Gastroesophageal sphincter (tissue), 4 donors: ENCODE data around the gene HSPA1B. TPM values are rescaled to one million over a fixed set of nuclear protein-coding genes. Genes with fewer than 3 reads are reported as not detected.
"Not testable (repeated sequence)": the region's sequence is repeated elsewhere in the genome, so short reads cannot be mapped to it uniquely, and the experiment has no call there.

ENCODE experiments used
- ATAC-seq: fragments of 150-250 bp; one replicate; pipeline ENCODE4 v1.9.1; 2016; ENCODE audit warnings: mild to moderate bottlenecking, moderate library complexity
- H3K27ac ChIP-seq, 4 donors: fragments of 200-600 bp; sonication (generic) in 3 of 4; 1 replicate in 3 of 4; 2 replicates in 1 of 4; pipeline ENCODE4 v1.5.1; 2016 to 2019
- H3K27me3 ChIP-seq: fragments of 200-600 bp; sonication (generic); one replicate; pipeline ENCODE4 v1.5.1; 2019
- H3K36me3 ChIP-seq, 2 donors: fragments of 200-600 bp; sonication (generic); one replicate each; pipeline ENCODE4 v1.5.1; 2019; ENCODE audit warnings: control low read depth in 1 of 2
- H3K4me1 ChIP-seq, 3 donors: fragments of 200-600 bp; sonication (generic); 1 replicate in 2 of 3; 2 replicates in 1 of 3; pipeline ENCODE4 v1.5.1; 2016 to 2019; ENCODE audit warnings: control low read depth in 2 of 3
- H3K4me3 ChIP-seq, 2 donors: fragments of 200-600 bp; sonication (generic); one replicate each; pipeline ENCODE4 v1.5.1; 2019; ENCODE audit warnings: mild to moderate bottlenecking in 1 of 2, moderate library complexity in 1 of 2
- H3K9me3 ChIP-seq, 3 donors: fragments of 200-600 bp; sonication (generic); one replicate each; pipeline ENCODE4 v1.5.1; 2017 to 2019; ENCODE audit warnings: control low read depth in 2 of 3
- CTCF ChIP-seq, 4 experiments: fragments of 200-600 bp in 2 of 4; fragments of 450-650 bp in 2 of 4; sonication (generic) in 1 of 4; IDR thresholded peaks; one replicate each; pipeline ENCODE4 v1.5.1; 2017 to 2019; ENCODE audit warnings: antibody characterized with exemption in 4 of 4, mild to moderate bottlenecking in 2 of 4, moderate library complexity in 2 of 4
- EP300 ChIP-seq: sonication (generic); formaldehyde crosslinking; IDR thresholded peaks from one replicate; pipeline ENCODE4 v1.6.1; 2017; ENCODE audit warnings: antibody characterized with exemption, mild to moderate bottlenecking
- POLR2A ChIP-seq, 2 donors: fragments of 450-650 bp; IDR thresholded peaks; one replicate each; pipeline ENCODE4 v1.6.1; 2017; ENCODE audit warnings: antibody characterized with exemption in 2 of 2, mild to moderate bottlenecking in 2 of 2, moderate library complexity in 1 of 2
- POLR2AphosphoS5 ChIP-seq: sonication (generic); formaldehyde crosslinking; IDR thresholded peaks from one replicate; pipeline ENCODE4 v1.6.1; 2017; ENCODE audit warnings: antibody characterized with exemption
- WGBS, 2 donors: methylation state at CpG; one replicate each; pipeline ENCODE4 v1.1.5; 2018; ENCODE audit warnings: low coverage in 1 of 2; 5-methylcytosine and 5-hydroxymethylcytosine counted together
- total RNA-seq, 4 donors: library from RNA; depleted of rRNA; stranded (reverse); fragments of >200 nt; gene quantifications; one replicate each; pipeline ENCODE4 v1.1.0, GENCODE V29; 2016

HSPA1B gene
- total RNA-seq, 4 donors from 2014 or later, result 198 to 260 (median 219) TPM

GRCh38 chr6:31797588-31797987, 29.9 kb upstream of the HSPA1B start:
- TF ChIP-seq CTCF (IDR thresholded peaks at IDR 0.05), result no peak
- TF ChIP-seq EP300, result no peak
- no peak for TF ChIP-seq POLR2A (IDR thresholded peaks at IDR 0.05)
- TF ChIP-seq POLR2AphosphoS5, result no peak
- H3K36me3 ChIP-seq, result peaks cover 0 to 30% of the 10 kb centered on the region in 2 donors
- peak overlapping the region in 2 of 4 donors; percentile 2 to 97 for H3K27ac ChIP-seq
- no peak for ATAC-seq
- H3K27me3 ChIP-seq, result no peaks in the 10 kb centered on the region
- no peaks in the 10 kb centered on the region for H3K9me3 ChIP-seq
- 46 to 63% methylated on average over 4 to 5 of the region's 5 CpGs for WGBS, 2 donors
- H3K4me3 ChIP-seq, result no peak overlapping the region
- H3K4me1 ChIP-seq, result peaks cover 0 to 22% (median 12%) of the 10 kb centered on the region in 3 donors

GRCh38 chr6:31799781-31800180, 27.8 kb upstream of the HSPA1B start:
- Histone ChIP-seq H3K4me3 (no peak overlapping the region), H3K9me3 (no peaks in the 10 kb centered on the region), H3K4me1 (peaks cover 0 to 12% (median 6%) of the 10 kb centered on the region in 3 donors), H3K27me3 (no peaks in the 10 kb centered on the region), H3K36me3 (peaks cover 0 to 36% of the 10 kb centered on the region in 2 donors), H3K27ac (no peak overlapping the region)
- 59 to 76% methylated on average over 5 to 12 of the region's 12 CpGs for WGBS, 2 donors
- TF ChIP-seq CTCF (IDR thresholded peaks at IDR 0.05) (no peak), POLR2AphosphoS5 (no peak), EP300 (no peak), POLR2A (IDR thresholded peaks at IDR 0.05) (no peak)
- ATAC-seq, result no peak

- 86% methylated on average over 6 of the region's 8 CpGs; no CpG with 5 or more reads in 1 of the 2 donors for WGBS, 2 donors
- not testable (repeated sequence) for H3K27me3 ChIP-seq, ATAC-seq
Observed at GRCh38 chr6:31801031-31801927, 26.3 kb upstream of the HSPA1B start.

GRCh38 chr6:31805939-31806469, 21.5 kb upstream of the HSPA1B start:
- no peak for TF ChIP-seq POLR2A (IDR thresholded peaks at IDR 0.05)
- TF ChIP-seq POLR2AphosphoS5, result no peak
- Histone ChIP-seq H3K4me1 (peaks cover 3 to 26% (median 5%) of the 10 kb centered on the region in 3 donors), H3K9me3 (no peaks in the 10 kb centered on the region), H3K27me3 (no peaks in the 10 kb centered on the region), H3K27ac (peak overlapping the region; percentile 90 to 96 (median 92)), H3K36me3 (peaks cover 0 to 24% of the 10 kb centered on the region in 2 donors), H3K4me3 (peak overlapping the region; percentile 59 to 63)
- peak; percentile 2 for ATAC-seq
- 3 to 12% methylated on average over 5 to 7 of the region's 7 CpGs for WGBS, 2 donors

More at GRCh38 chr6:31801031-31801927, 26.3 kb upstream of the HSPA1B start:
- Histone ChIP-seq H3K36me3 (peaks cover 0 to 36% of the 10 kb centered on the region in 2 donors), H3K4me1 (peaks cover 3 to 18% (median 7%) of the 10 kb centered on the region in 3 donors)
- H3K4me3 ChIP-seq, H3K27ac ChIP-seq, H3K9me3 ChIP-seq: not testable (repeated sequence)

- peak; percentile 99 for ATAC-seq
- peak within 1 kb of the TSS; percentile 59 to 63 for H3K4me3 ChIP-seq
- H3K9me3 ChIP-seq, result no peaks in the 10 kb centered on the region
- peak within 1 kb of the TSS; percentile 90 to 96 (median 92) for H3K27ac ChIP-seq
- 0 to 1% methylated on average over 5 to 25 of the region's 51 CpGs for WGBS, 2 donors
- TF ChIP-seq POLR2AphosphoS5 (peak; percentile 91), EP300 (no peak), CTCF (IDR thresholded peaks at IDR 0.05) (peak in 2 of 4 experiments; percentile 34 to 41), POLR2A (IDR thresholded peaks at IDR 0.05) (peak; percentile 79 to 80)
- H3K4me1 ChIP-seq, result peaks cover 3 to 26% (median 5%) of the 10 kb centered on the region in 3 donors
- no peaks in the 10 kb centered on the region for H3K27me3 ChIP-seq
- H3K36me3 ChIP-seq, result peaks cover 0 to 19% of the 10 kb centered on the region in 2 donors
Observed at GRCh38 chr6:31806470-31807272, 20.9 kb upstream of the HSPA1B start, which contains the start of gene LSM2. Gene LSM2, minus strand, starts transcription at chr6:31806966. Its CDS starts 209 bp downstream, at chr6:31806757.

- 85 to 88% methylated on average over 3 to 10 of the region's 10 CpGs for WGBS, 2 donors
Observed at GRCh38 chr6:31808599-31808998, 18.9 kb upstream of the HSPA1B start.

More at GRCh38 chr6:31808599-31808998, 18.9 kb upstream of the HSPA1B start:
- not testable (repeated sequence) for H3K27me3 ChIP-seq, ATAC-seq, H3K36me3 ChIP-seq, H3K9me3 ChIP-seq, H3K4me3 ChIP-seq
- peak overlapping the region in 1 of 4 donors; percentile 93 for H3K27ac ChIP-seq
- peaks cover 4 to 33% (median 7%) of the 10 kb centered on the region in 3 donors for H3K4me1 ChIP-seq
